Smooth muscle cell of trachea (primary cell): ENCODE results near the gene AGTR1. TPM values are rescaled to one million over a fixed set of nuclear protein-coding genes. Genes with fewer than 3 reads are reported as not detected.

Experiments
- total RNA-seq: library from RNA; depleted of rRNA; stranded (reverse); fragments of >200 nt; gene quantifications from 2 replicates; pipeline ENCODE4 v1.2.1, GENCODE V29; 2014

AGTR1 gene
- total RNA-seq: 2.3 and 3.3 TPM in 2 replicates

DNA sequence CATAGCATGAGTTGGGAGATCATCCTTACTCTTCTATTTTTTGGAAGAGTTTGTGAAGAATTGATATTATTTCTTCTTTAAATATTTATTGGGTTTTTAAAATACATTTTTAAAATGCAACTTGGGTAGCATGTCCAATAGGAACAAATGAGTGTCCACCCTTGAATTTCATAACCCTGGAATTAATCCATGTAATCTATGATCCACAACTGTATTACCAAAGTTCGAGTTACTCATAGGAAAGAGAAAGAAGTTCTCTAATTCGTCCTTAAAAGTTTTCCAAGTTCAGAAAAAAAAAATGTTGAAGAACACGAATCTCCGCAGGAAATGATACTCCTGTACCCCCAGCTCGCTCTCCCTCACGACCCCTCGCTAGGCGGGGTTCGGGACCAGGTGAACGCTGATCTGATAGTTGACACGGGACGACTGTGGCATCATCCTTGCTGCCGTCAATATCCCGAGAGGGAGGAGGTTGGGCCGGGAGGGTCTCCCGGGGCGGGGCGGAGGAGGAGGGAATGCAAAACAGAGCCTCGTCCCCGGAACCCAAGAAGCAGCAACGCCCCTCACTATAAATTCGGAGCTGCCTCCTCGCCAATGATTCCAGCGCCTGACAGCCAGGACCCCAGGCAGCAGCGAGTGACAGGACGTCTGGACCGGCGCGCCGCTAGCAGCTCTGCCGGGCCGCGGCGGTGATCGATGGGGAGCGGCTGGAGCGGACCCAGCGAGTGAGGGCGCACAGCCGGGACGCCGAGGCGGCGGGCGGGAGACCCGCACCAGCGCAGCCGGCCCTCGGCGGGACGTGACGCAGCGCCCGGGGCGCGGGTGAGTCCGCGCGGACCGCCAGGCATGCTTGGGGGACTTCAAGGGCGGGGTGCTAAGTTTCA lies at the start of gene AGTR1:
AGTR1 (plus strand) TSS at position 598 of the 884 bp plus-strand sequence. CDS start 43,133 bp downstream, outside the sequence.

Other genes starting within 250 kb of the AGTR1 start
- not detected in 2 replicates for gene CPB1, start 129.9 kb downstream of the AGTR1 start, total RNA-seq
- gene CPA3, start 167.4 kb downstream of the AGTR1 start, total RNA-seq: not detected in 2 replicates